PC-9 (cell line): ENCODE measurements around the gene MBP. TPM values are rescaled to one million over a fixed set of nuclear protein-coding genes. Genes with fewer than 3 reads are reported as not detected.

Experiments used
- BruUV-seq: library from RNA; stranded (reverse); fragments of 400-500 nt; replicated peaks from 2 replicates; lab custom pipeline; 2021; lab: Mats Ljungman, UMichigan
- CTCF ChIA-PET: fragments of 300-600 bp; sonication (Branson Sonifier 250); formaldehyde crosslinking; loops from one replicate; lab custom pipeline; 2022; ENCODE audit warnings: antibody characterized with exemption; lab: Charles Lee
- POLR2A ChIA-PET: fragments of 300-600 bp; sonication (Branson Sonifier 250); formaldehyde crosslinking; loops from one replicate; lab custom pipeline; 2022; ENCODE audit warnings: antibody characterized with exemption; ENCODE audit not compliant: unreplicated experiment; lab: Charles Lee
- DNase-seq, 2 experiments: peaks; one replicate each; pipeline versions ENCODE4 v3.0.0 to v3.0.0-alpha.2; 2015 to 2022; ENCODE audit warnings: mixed read lengths in 1 of 2
- H2AFZ ChIP-seq: fragments of 200-600 bp; sonication (generic); 2 replicates; pipeline ENCODE4 v1.8.1; 2017; ENCODE audit warnings: antibody characterized with exemption
- H3F3A ChIP-seq: fragments of 200-600 bp; sonication (generic); 2 replicates; pipeline ENCODE4 v1.8.1; 2017; ENCODE audit warnings: antibody characterized with exemption, mild to moderate bottlenecking, low read depth; ENCODE audit not compliant: insufficient read depth
- H3K27ac ChIP-seq: fragments of 200-600 bp; sonication (generic); 2 replicates; pipeline ENCODE4 v1.6.1; 2016; ENCODE audit warnings: mixed run types
- H3K27me3 ChIP-seq: fragments of 200-600 bp; sonication (generic); 2 replicates; pipeline ENCODE4 v1.6.1; 2016; ENCODE audit warnings: low read depth, mixed run types; ENCODE audit not compliant: insufficient read depth
- H3K36me3 ChIP-seq: fragments of 200-600 bp; sonication (generic); 2 replicates; pipeline ENCODE4 v1.6.1; 2016; ENCODE audit warnings: low read depth, mixed run types
- H3K4me1 ChIP-seq: fragments of 200-600 bp; sonication (generic); replicated peaks from 2 replicates; pipeline ENCODE4 v1.6.1; 2016; ENCODE audit warnings: mixed run types; ENCODE audit not compliant: insufficient read depth
- H3K4me2 ChIP-seq: fragments of 200-600 bp; sonication (generic); 2 replicates; pipeline ENCODE4 v1.6.1; 2017; ENCODE audit warnings: mixed run types
- H3K4me3 ChIP-seq: fragments of 200-600 bp; sonication (generic); 2 replicates; pipeline ENCODE4 v1.6.1; 2016; ENCODE audit warnings: mixed run types
- H3K79me2 ChIP-seq: fragments of 200-600 bp; sonication (generic); 2 replicates; pipeline ENCODE4 v1.6.1; 2017; ENCODE audit warnings: low read depth, mixed run types
- H3K9me2 ChIP-seq: fragments of 200-600 bp; sonication (generic); 2 replicates; pipeline ENCODE4 v1.8.1; 2017; ENCODE audit warnings: mild to moderate bottlenecking; ENCODE audit not compliant: insufficient read depth
- H3K9me3 ChIP-seq: fragments of 200-600 bp; sonication (generic); 2 replicates; pipeline ENCODE4 v1.8.1; 2016; ENCODE audit warnings: low read depth; ENCODE audit not compliant: insufficient read depth
- H4K20me1 ChIP-seq: fragments of 200-600 bp; sonication (generic); 2 replicates; pipeline ENCODE4 v1.8.1; 2017; ENCODE audit not compliant: insufficient read depth
- EZH2 ChIP-seq: fragments of 200-600 bp; sonication (generic); IDR thresholded peaks from 2 replicates; pipeline ENCODE4 v1.8.0; 2017; ENCODE audit warnings: antibody characterized with exemption, low read depth
- intact Hi-C: fragments of 100-400 bp; cut with micrococcal nuclease; formaldehyde crosslinking; loops from one replicate; pipeline ENCODE4 v1.10.0; 2022; ENCODE audit not compliant: unreplicated experiment
- total RNA-seq: library from RNA; stranded (reverse); gene quantifications from 2 replicates; pipeline ENCODE4 v1.2.3, GENCODE V29; 2021
- TF ChIP-seq, protein P1 (sequence below): fragments of 200-600 bp; sonication (generic); conservative IDR thresholded peaks from 2 replicates; pipeline ENCODE4 v1.6.1; 2017; ENCODE audit warnings: mixed run types, antibody characterized with exemption, mild to moderate bottlenecking, moderate library complexity

Gene MBP
- total RNA-seq, 1 experiment from 2014 or later: 37.9 TPM

DNA sequence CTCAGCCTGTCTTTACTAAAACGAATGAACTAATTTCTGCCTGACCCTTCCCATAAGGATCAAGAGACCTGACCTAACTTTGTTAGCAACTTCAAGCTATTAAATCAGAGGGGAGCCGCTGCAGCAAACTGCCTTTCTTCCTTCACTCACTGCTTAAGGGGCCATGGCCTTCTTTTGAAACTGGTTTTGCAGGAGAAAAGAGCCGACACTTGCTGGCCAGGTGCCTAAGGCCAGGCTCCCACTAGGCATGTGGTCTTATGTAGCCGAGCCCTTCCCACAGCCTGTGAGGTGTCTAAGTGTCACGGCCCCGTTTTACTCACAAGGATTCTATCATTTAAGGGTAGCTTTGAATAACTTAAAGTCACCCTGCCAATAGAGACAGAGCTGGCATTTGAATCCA, 179.4 kb downstream of the MBP start:
- H3K4me1 ChIP-seq: no peaks in the 10 kb centered on the region
- intact Hi-C loops: no loop called here
- no peaks in the 10 kb centered on the region for H3K9me3 ChIP-seq

DNA sequence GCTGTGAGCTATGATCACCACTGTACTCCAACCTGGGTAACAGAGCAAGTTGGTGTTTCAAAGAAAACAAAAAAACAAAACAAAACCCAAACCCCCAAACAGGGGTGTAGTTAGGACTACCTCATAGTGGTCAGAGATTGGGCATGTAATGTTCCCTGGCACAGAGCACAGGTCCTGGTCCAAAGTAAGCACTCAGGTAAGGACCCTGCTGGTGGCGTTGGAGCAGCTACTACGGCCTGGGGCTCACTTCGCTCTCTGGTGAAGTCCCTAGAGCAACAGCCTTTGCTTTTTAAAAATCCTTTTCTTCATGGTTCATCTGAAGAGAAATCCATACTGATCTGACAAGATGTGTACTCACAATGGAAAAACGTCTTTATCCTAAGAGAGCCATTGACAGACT, 179.8 kb downstream of the MBP start:
- no peak overlapping the region for H3K4me2 ChIP-seq
- DNase-seq: no peak
- H4K20me1 ChIP-seq: no peaks in the 10 kb centered on the region
- no peak overlapping the region for H3K27ac ChIP-seq
- no peaks in the 10 kb centered on the region for H3K9me3 ChIP-seq
- no peaks in the 10 kb centered on the region for H3K27me3 ChIP-seq
- no peaks in the 10 kb centered on the region for H3K4me1 ChIP-seq
- H3K79me2 ChIP-seq: no peaks in the 10 kb centered on the region
- H3F3A ChIP-seq: no peaks in the 10 kb centered on the region
- ChIA-PET POLR2A (no interaction called here), CTCF (no interaction called here)
- intact Hi-C loops: no loop called here
- TF ChIP-seq, protein P1, sequence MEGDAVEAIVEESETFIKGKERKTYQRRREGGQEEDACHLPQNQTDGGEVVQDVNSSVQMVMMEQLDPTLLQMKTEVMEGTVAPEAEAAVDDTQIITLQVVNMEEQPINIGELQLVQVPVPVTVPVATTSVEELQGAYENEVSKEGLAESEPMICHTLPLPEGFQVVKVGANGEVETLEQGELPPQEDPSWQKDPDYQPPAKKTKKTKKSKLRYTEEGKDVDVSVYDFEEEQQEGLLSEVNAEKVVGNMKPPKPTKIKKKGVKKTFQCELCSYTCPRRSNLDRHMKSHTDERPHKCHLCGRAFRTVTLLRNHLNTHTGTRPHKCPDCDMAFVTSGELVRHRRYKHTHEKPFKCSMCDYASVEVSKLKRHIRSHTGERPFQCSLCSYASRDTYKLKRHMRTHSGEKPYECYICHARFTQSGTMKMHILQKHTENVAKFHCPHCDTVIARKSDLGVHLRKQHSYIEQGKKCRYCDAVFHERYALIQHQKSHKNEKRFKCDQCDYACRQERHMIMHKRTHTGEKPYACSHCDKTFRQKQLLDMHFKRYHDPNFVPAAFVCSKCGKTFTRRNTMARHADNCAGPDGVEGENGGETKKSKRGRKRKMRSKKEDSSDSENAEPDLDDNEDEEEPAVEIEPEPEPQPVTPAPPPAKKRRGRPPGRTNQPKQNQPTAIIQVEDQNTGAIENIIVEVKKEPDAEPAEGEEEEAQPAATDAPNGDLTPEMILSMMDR: no peak
- no peak for TF ChIP-seq EZH2
- BruUV-seq: no TSS peak
- no peaks in the 10 kb centered on the region for H3K36me3 ChIP-seq
- no peaks in the 10 kb centered on the region for H3K9me2 ChIP-seq
- no peak overlapping the region for H3K4me3 ChIP-seq
- no peak overlapping the region for H2AFZ ChIP-seq

More for the DNA sequence above, 179.4 kb downstream of the MBP start:
- CTCF ChIA-PET: no interaction called here
- TF ChIP-seq EZH2: no peak
- TF ChIP-seq, protein P1: no peak
- POLR2A ChIA-PET: no interaction called here
- Histone ChIP-seq H3K4me3 (no peak overlapping the region), H3K27ac (no peak overlapping the region), H3K4me2 (no peak overlapping the region), H4K20me1 (no peaks in the 10 kb centered on the region), H3K27me3 (no peaks in the 10 kb centered on the region), H3F3A (no peaks in the 10 kb centered on the region), H2AFZ (no peak overlapping the region), H3K9me2 (no peaks in the 10 kb centered on the region), H3K79me2 (no peaks in the 10 kb centered on the region), H3K36me3 (no peaks in the 10 kb centered on the region)
- no peak for DNase-seq
- BruUV-seq: no TSS peak

DNA sequence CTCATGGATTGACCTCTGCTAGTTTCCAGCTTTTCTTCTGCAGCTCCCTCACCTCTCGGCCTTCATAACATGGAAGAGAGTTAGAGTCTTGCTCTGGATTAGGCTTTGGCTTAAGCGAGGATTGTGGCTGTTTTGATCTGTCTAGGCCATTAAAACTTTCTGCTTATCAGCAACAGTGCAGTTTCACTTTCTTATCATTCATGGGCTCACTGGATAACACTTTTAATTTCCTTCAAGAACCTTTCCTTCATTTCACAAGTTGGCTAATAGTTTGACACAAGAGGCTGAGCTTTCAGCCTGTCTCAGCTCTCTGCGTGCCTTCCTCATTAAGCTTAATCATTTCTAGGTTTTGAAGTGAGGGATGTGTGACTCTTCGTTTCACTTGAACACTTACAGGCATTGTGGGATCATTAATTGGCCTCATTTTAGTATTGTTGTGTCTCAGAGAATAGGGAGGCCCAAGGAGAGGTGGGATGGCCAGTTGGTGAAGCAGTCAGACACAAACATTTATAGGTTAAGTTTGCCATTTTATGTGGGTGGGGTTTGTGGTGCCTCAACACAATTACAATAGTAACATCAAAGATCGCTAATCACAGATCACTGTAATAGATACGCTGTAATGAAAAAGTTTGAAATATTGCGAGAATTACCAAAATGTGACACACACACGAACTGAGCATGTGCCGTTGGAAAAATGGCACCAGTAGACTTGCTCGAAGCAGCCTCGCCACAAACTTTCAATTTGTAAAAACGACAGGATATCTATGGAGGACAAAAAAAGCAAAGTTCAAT, 180.9 kb downstream of the MBP start:
- ChIA-PET CTCF (no interaction called here), POLR2A (no interaction called here)
- H2AFZ ChIP-seq: no peak overlapping the region
- H3F3A ChIP-seq: no peaks in the 10 kb centered on the region
- H3K9me3 ChIP-seq: no peaks in the 10 kb centered on the region
- no peak for DNase-seq
- H3K4me3 ChIP-seq: no peak overlapping the region
- no peaks in the 10 kb centered on the region for H3K36me3 ChIP-seq
- no peak overlapping the region for H3K27ac ChIP-seq
- intact Hi-C loops: no loop called here
- H3K27me3 ChIP-seq: no peaks in the 10 kb centered on the region
- H3K4me1 ChIP-seq: no peaks in the 10 kb centered on the region
- no TSS peak for BruUV-seq
- no peaks in the 10 kb centered on the region for H3K9me2 ChIP-seq
- H4K20me1 ChIP-seq: no peaks in the 10 kb centered on the region
- H3K4me2 ChIP-seq: no peak overlapping the region
- no peaks in the 10 kb centered on the region for H3K79me2 ChIP-seq
- TF ChIP-seq, protein P1: no peak
- no peak for TF ChIP-seq EZH2
